HepG2 (cell line): ENCODE results near the gene BAIAP3. TPM values are rescaled to one million over a fixed set of nuclear protein-coding genes. Genes with fewer than 3 reads are reported as not detected.
A peak's percentile ranks its signal among the peaks of the same experiment; 100 is the strongest.

ENCODE experiments used
- ATF1 ChIP-seq: IDR thresholded peaks from 2 replicates; pipeline ENCODE4 v1.6.1; 2016; ENCODE audit warnings: mild to moderate bottlenecking, control low read depth
- CREB1 ChIP-seq, 2 experiments: fragments of 450-650 bp in 1 of 2; IDR thresholded peaks; 2 replicates each; pipeline ENCODE4 v1.6.1; 2016 to 2017; ENCODE audit warnings: control low read depth in 1 of 2, mild to moderate bottlenecking in 1 of 2, missing compliant biosample characterization in 1 of 2, missing genetic modification characterization in 1 of 2
- FOXC1 ChIP-seq: sonication (generic); formaldehyde crosslinking; IDR thresholded peaks from 2 replicates; pipeline ENCODE4 v1.8.0; 2022; ENCODE audit warnings: mild to moderate bottlenecking, missing genetic modification reagents, borderline replicate concordance
- GABPB1 ChIP-seq: IDR thresholded peaks from 2 replicates; pipeline ENCODE4 v1.6.1; 2016; ENCODE audit warnings: mild to moderate bottlenecking, missing genetic modification reagents, moderate library complexity, missing compliant biosample characterization
- GATAD2A ChIP-seq: IDR thresholded peaks from 2 replicates; pipeline ENCODE4 v1.6.1; 2016
- HMGXB3 ChIP-seq: sonication (generic); formaldehyde crosslinking; IDR thresholded peaks from 2 replicates; pipeline ENCODE4 v1.4.0; 2020; ENCODE audit warnings: missing genetic modification reagents, borderline replicate concordance
- HNRNPLL ChIP-seq: fragments of 200-400 bp; formaldehyde crosslinking; IDR thresholded peaks from 2 replicates; pipeline ENCODE4 v1.6.1; 2017; ENCODE audit warnings: mild to moderate bottlenecking, low read depth, low read length; ENCODE audit not compliant: poor library complexity, severe bottlenecking
- IRX3 ChIP-seq: sonication (generic); formaldehyde crosslinking; IDR thresholded peaks from 2 replicates; pipeline ENCODE4 v1.8.1; 2023; ENCODE audit warnings: mild to moderate bottlenecking, low read depth, missing genetic modification reagents, borderline replicate concordance
- MAFF ChIP-seq: IDR thresholded peaks from 2 replicates; pipeline ENCODE4 v1.6.1; 2011; ENCODE audit warnings: low read depth, low read length, improper control_type of control experiment
- MTERF4 ChIP-seq: sonication (generic); formaldehyde crosslinking; IDR thresholded peaks from 2 replicates; pipeline ENCODE4 v1.8.0; 2023; ENCODE audit warnings: mild to moderate bottlenecking, missing genetic modification reagents
- NCOA2 ChIP-seq: sonication (generic); formaldehyde crosslinking; IDR thresholded peaks from 2 replicates; pipeline ENCODE4 v1.8.0; 2022; ENCODE audit warnings: inconsistent platforms
- PATZ1 ChIP-seq: sonication (generic); formaldehyde crosslinking; IDR thresholded peaks from 2 replicates; pipeline ENCODE4 v1.4.0; 2020; ENCODE audit warnings: missing genetic modification reagents
- RELA ChIP-seq: sonication (generic); formaldehyde crosslinking; IDR thresholded peaks from 2 replicates; pipeline ENCODE4 v1.4.0; 2020; ENCODE audit warnings: missing genetic modification reagents
- SIN3A ChIP-seq: IDR thresholded peaks from 2 replicates; pipeline ENCODE4 v1.6.1; 2011; ENCODE audit warnings: low read depth, mild to moderate bottlenecking, control low read depth, low read length, borderline replicate concordance
- ZBTB25 ChIP-seq: IDR thresholded peaks from 2 replicates; pipeline ENCODE4 v1.6.1; 2018; ENCODE audit warnings: missing genetic modification reagents
- ZNF331 ChIP-seq: sonication (generic); formaldehyde crosslinking; IDR thresholded peaks from 2 replicates; pipeline ENCODE4 v1.4.0; 2020; ENCODE audit warnings: missing genetic modification reagents
- ZNF430 ChIP-seq: sonication (generic); formaldehyde crosslinking; IDR thresholded peaks from 2 replicates; pipeline ENCODE4 v1.9.0; 2021; ENCODE audit warnings: mild to moderate bottlenecking, missing genetic modification reagents
- ZNF503 ChIP-seq: sonication (generic); formaldehyde crosslinking; IDR thresholded peaks from 2 replicates; pipeline ENCODE4 v1.4.0; 2020; ENCODE audit warnings: missing genetic modification reagents
- ZNF563 ChIP-seq: sonication (generic); formaldehyde crosslinking; IDR thresholded peaks from 2 replicates; pipeline ENCODE4 v1.8.0; 2022; ENCODE audit warnings: mild to moderate bottlenecking, moderate library complexity, missing genetic modification reagents
- ZNF616 ChIP-seq: sonication (generic); formaldehyde crosslinking; IDR thresholded peaks from 2 replicates; pipeline ENCODE4 v1.5.0; 2020; ENCODE audit warnings: low read depth, mild to moderate bottlenecking, missing genetic modification reagents
- polyA plus RNA-seq, 8 experiments: library from polyadenylated mRNA; depleted of rRNA in 3 of 8; stranded (reverse) in 7 of 8; unstranded in 1 of 8; fragments of >200 nt; fragmentation: Illumina TruSeq in 4 of 8; extraction: Trizol in 4 of 8; gene quantifications; 2 replicates each; pipeline versions ENCODE4 v1.2.1 to v1.2.3, GENCODE V29; 2011 to 2016; ENCODE audit warnings: low read depth in 4 of 8, missing spikeins in 1 of 8, mixed read lengths in 1 of 8; ENCODE audit not compliant: insufficient read depth in 1 of 8
- total RNA-seq, 5 experiments: library from RNA; depleted of rRNA; stranded (reverse); fragments of >200 nt; fragmentation: Illumina TruSeq; extraction: Trizol; gene quantifications; 2 replicates each; pipeline ENCODE4 v1.2.3, GENCODE V29; 2016; ENCODE audit warnings: low read depth in 1 of 5

Gene BAIAP3
- total and polyA plus RNA-seq, 2 of the 13 experiments (the other 11 are each of a cell fraction or from before 2014, with no cell fraction given), result 3.2 to 5.7 TPM

- no peak for TF ChIP-seq ZNF503 (CRISPR knock-in tag)
- peak; percentile 21; the same call in 1 of the 2 replicates for TF ChIP-seq NCOA2
- no peak for TF ChIP-seq ZNF616 (CRISPR knock-in tag)
- no peak for TF ChIP-seq ATF1
- TF ChIP-seq SIN3A, result peak; percentile 87
- peak; percentile 61; the same call in 1 of the 2 replicates for TF ChIP-seq GABPB1 (CRISPR knock-in tag)
- no peak for TF ChIP-seq MTERF4 (CRISPR knock-in tag)
- TF ChIP-seq HNRNPLL, result peak; percentile 26
- peak; percentile 90 for TF ChIP-seq MAFF
- TF ChIP-seq ZNF331 (CRISPR knock-in tag), result peak; percentile 50; the same call in 1 of the 2 replicates
- TF ChIP-seq ZNF430 (CRISPR knock-in tag), result no peak
- no peak for TF ChIP-seq IRX3 (CRISPR knock-in tag)
- TF ChIP-seq RELA (CRISPR knock-in tag), result peak; percentile 74; the same call in 1 of the 2 replicates
- no peak for TF ChIP-seq ZNF563 (CRISPR knock-in tag)
- peak; percentile 63 for TF ChIP-seq GATAD2A
- TF ChIP-seq HMGXB3 (CRISPR knock-in tag), result no peak
- TF ChIP-seq FOXC1 (CRISPR knock-in tag), result peak; percentile 59; the same call in 1 of the 2 replicates
- peak; percentile 13; the same call in 1 of the 2 replicates for TF ChIP-seq PATZ1 (CRISPR knock-in tag)
- 0 out of 2 replicates have a peak, but pooled peaks have one; percentile 31 for TF ChIP-seq ZBTB25 (CRISPR knock-in tag)
- TF ChIP-seq CREB1 (IDR thresholded peaks at IDR 0.05), result peak; percentile 1; the same call in 1 of the 2 replicates
- no peak for TF ChIP-seq CREB1 (CRISPR knock-in tag; IDR thresholded peaks at IDR 0.05)
Observed at GRCh38 chr16:1378804-1379303, 45.4 kb downstream of the BAIAP3 start (continued).
